HCT116 (cell line): ENCODE data around the gene AGPAT3. TPM values are rescaled to one million over a fixed set of nuclear protein-coding genes. Genes with fewer than 3 reads are reported as not detected.

ENCODE experiments used
- ATAC-seq: fragments of 200-7000 bp; cut with Tn5 transposase; 2 replicates; pipeline ENCODE4 v1.9.1; 2020; ENCODE audit warnings: mild to moderate bottlenecking, moderate library complexity
- BruUV-seq: library from RNA; stranded (reverse); fragments of 400-500 nt; replicated peaks from 2 replicates; lab custom pipeline; 2021; lab: Mats Ljungman, UMichigan
- CTCF ChIA-PET: fragments of 300-600 bp; sonication (Branson Sonifier 250); formaldehyde crosslinking; loops from one replicate; lab custom pipeline; 2021; ENCODE audit warnings: antibody characterized with exemption; lab: Charles Lee
- POLR2A ChIA-PET: fragments of 300-600, 350-600 bp; sonication (Branson Sonifier 250); formaldehyde crosslinking; loops from one replicate; lab custom pipeline; 2021; ENCODE audit warnings: antibody characterized with exemption; lab: Charles Lee
- RAD21 ChIA-PET, 2 experiments: fragments of 300-600 bp; sonication (Branson Sonifier 250); formaldehyde crosslinking; loops; one replicate each; lab custom pipeline; 2023; ENCODE audit warnings: low total read pairs in 2 of 2; ENCODE audit not compliant: uncharacterized antibody in 2 of 2, unreplicated experiment in 2 of 2, low non-redundant PET in 1 of 2; lab: Charles Lee
- DNase-seq: peaks from one replicate; pipeline ENCODE4 v3.0.0-alpha.2; 2010; ENCODE audit warnings: low read depth, low spot score
- H2AFZ ChIP-seq: fragments of 200-600 bp; shearing (Covaris generic), sonication (generic); 2 replicates; pipeline ENCODE4 v1.6.1; 2017; ENCODE audit warnings: low read depth, mixed run types, mixed read lengths, antibody characterized with exemption, low read length; ENCODE audit not compliant: poor library complexity, severe bottlenecking
- H3K27ac ChIP-seq: 2 replicates; pipeline ENCODE4 v1.5.1; 2012; ENCODE audit warnings: low read depth, low read length
- H3K27me3 ChIP-seq: fragments of 200-600 bp; sonication (generic); 2 replicates; pipeline ENCODE4 v1.6.1; 2016; ENCODE audit warnings: mixed run types, low read length, mixed read lengths; ENCODE audit not compliant: insufficient read depth
- H3K36me3 ChIP-seq, 2 experiments: fragments of 200-500 bp in 1 of 2; fragments of 200-600 bp in 1 of 2; sonication (Bioruptor generic) in 1 of 2; sonication (generic) in 1 of 2; 2 replicates each; pipeline versions ENCODE4 v1.5.1 to v1.6.1; 2014 to 2016; ENCODE audit warnings: low read length in 2 of 2, inconsistent platforms in 1 of 2, mixed read lengths in 1 of 2, mixed run types in 1 of 2; ENCODE audit not compliant: insufficient read depth in 2 of 2, control insufficient read depth in 1 of 2
- H3K4me1 ChIP-seq, 2 experiments: fragments of 200-600 bp in 1 of 2; sonication (generic) in 1 of 2; 2 replicates each; pipeline versions ENCODE4 v1.5.1 to v1.6.1; 2012 to 2017; ENCODE audit warnings: low read length in 2 of 2, inconsistent platforms in 1 of 2, mild to moderate bottlenecking in 1 of 2, mixed read lengths in 1 of 2, mixed run types in 1 of 2, moderate library complexity in 1 of 2; ENCODE audit not compliant: insufficient read depth in 2 of 2, control insufficient read depth in 1 of 2
- H3K4me2 ChIP-seq: fragments of 200-600 bp; sonication (generic); 2 replicates; pipeline ENCODE4 v1.6.1; 2017; ENCODE audit warnings: mixed run types, low read length, mixed read lengths
- H3K4me3 ChIP-seq, 2 experiments: fragments of 200-600 bp in 1 of 2; sonication (generic) in 1 of 2; replicated peaks in 1 of 2; 2 replicates each; pipeline ENCODE4 v1.5.1; 2011 to 2016; ENCODE audit warnings: low read length in 2 of 2, control low read depth in 1 of 2, low read depth in 1 of 2, mild to moderate bottlenecking in 1 of 2, mixed read lengths in 1 of 2, mixed run types in 1 of 2
- H3K79me2 ChIP-seq: fragments of 200-600 bp; sonication (generic); 2 replicates; pipeline ENCODE4 v1.6.1; 2017; ENCODE audit warnings: mild to moderate bottlenecking, mixed run types, low read length, moderate library complexity, mixed read lengths; ENCODE audit not compliant: insufficient read depth
- H3K9ac ChIP-seq: fragments of 200-600 bp; sonication (generic); 2 replicates; pipeline ENCODE4 v1.6.1; 2016; ENCODE audit warnings: low read length, mixed read lengths
- H3K9me2 ChIP-seq: fragments of 200-600 bp; sonication (generic), shearing (Covaris generic); 2 replicates; pipeline ENCODE4 v1.6.1; 2017; ENCODE audit warnings: mixed run types, mild to moderate bottlenecking, moderate library complexity; ENCODE audit not compliant: insufficient read depth
- H3K9me3 ChIP-seq, 2 experiments: fragments of 200-500 bp in 1 of 2; fragments of 200-600 bp in 1 of 2; sonication (Bioruptor generic) in 1 of 2; sonication (generic) in 1 of 2; 2 replicates each; pipeline ENCODE4 v1.6.1; 2014 to 2017; ENCODE audit warnings: low read length in 2 of 2, mixed read lengths in 2 of 2, inconsistent platforms in 1 of 2, low read depth in 1 of 2, mild to moderate bottlenecking in 1 of 2, mixed run types in 1 of 2, moderate library complexity in 1 of 2; ENCODE audit not compliant: control insufficient read depth in 1 of 2, insufficient read depth in 1 of 2
- H4K20me1 ChIP-seq: fragments of 200-600 bp; sonication (generic), shearing (Covaris generic); 2 replicates; pipeline ENCODE4 v1.6.1; 2017; ENCODE audit warnings: mixed run types, mild to moderate bottlenecking, moderate library complexity; ENCODE audit not compliant: insufficient read depth
- ELF1 ChIP-seq: IDR thresholded peaks from 2 replicates; pipeline ENCODE4 v1.6.1; 2012; ENCODE audit warnings: low read depth, borderline replicate concordance
- FOSL1 ChIP-seq: IDR thresholded peaks from 2 replicates; pipeline ENCODE4 v1.6.1; 2012; ENCODE audit warnings: low read depth
- POLR2A ChIP-seq: IDR thresholded peaks from 2 replicates; pipeline ENCODE4 v1.7.0; 2011; ENCODE audit warnings: borderline replicate concordance; ENCODE audit not compliant: insufficient read depth, insufficient read length; ENCODE audit errors: extremely low read depth
- RAD21 ChIP-seq: IDR thresholded peaks from 2 replicates; pipeline ENCODE4 v1.6.1; 2012; ENCODE audit warnings: low read depth, mild to moderate bottlenecking
- ZFX ChIP-seq: fragments of 450-650 bp; IDR thresholded peaks from 2 replicates; pipeline ENCODE4 v1.6.1; 2017
- intact Hi-C: fragments of 100-400 bp; cut with micrococcal nuclease; formaldehyde crosslinking; loops from 2 replicates; pipeline ENCODE4 v1.10.0; 2022
- total RNA-seq: library from RNA; stranded (reverse); gene quantifications from one replicate; pipeline ENCODE4 v1.2.1, GENCODE V29; 2021; ENCODE audit not compliant: unreplicated experiment

The AGPAT3 gene
- total RNA-seq, 1 experiment from 2014 or later: 54.1 TPM

GRCh38 chr21:44010429-44010828 is 145.4 kb downstream of the AGPAT3 start:
- no peaks in the 10 kb centered on the region for H3K36me3 ChIP-seq

GRCh38 chr21:44011123-44011522 is 146.1 kb downstream of the AGPAT3 start:
- H3K36me3 ChIP-seq: no peaks in the 10 kb centered on the region
- peak overlapping the region; percentile 90 for H3K27ac ChIP-seq
- H3K9me3 ChIP-seq: no peaks in the 10 kb centered on the region
- intact Hi-C loops: no loop called here
- ATAC-seq (no peak), DNase-seq (no peak)
- ChIA-PET RAD21 (interaction anchor here in 1 of 2 experiments (0.7 kb wide), 1 partner anchor 19 kb away, joined by 3 read pairs; no protein-coding TSS in a partner anchor), CTCF (no interaction called here), POLR2A (no interaction called here)
- no peaks in the 10 kb centered on the region for H3K9me2 ChIP-seq
- peak overlapping the region; percentile 73 to 82 for H3K4me3 ChIP-seq
- TSS peak; percentile 91 for BruUV-seq
- no peak overlapping the region for H2AFZ ChIP-seq
- no peaks in the 10 kb centered on the region for H3K27me3 ChIP-seq
- peaks cover 10% of the 10 kb centered on the region; the same call in 1 of the 2 replicates for H4K20me1 ChIP-seq
- no peak for TF ChIP-seq ZFX
- TF ChIP-seq RAD21: no peak
- TF ChIP-seq ELF1: no peak
- peaks cover 38% of the 10 kb centered on the region for H3K79me2 ChIP-seq
- H3K4me2 ChIP-seq: peak overlapping the region; percentile 86
- peak overlapping the region; percentile 91 for H3K9ac ChIP-seq
- peaks cover 18 to 23% of the 10 kb centered on the region in 2 experiments for H3K4me1 ChIP-seq

More at GRCh38 chr21:44010429-44010828, 145.4 kb downstream of the AGPAT3 start:
- H3K9ac ChIP-seq: no peak overlapping the region
- RAD21 ChIA-PET: no interaction called here
- CTCF ChIA-PET: no interaction called here
- no peak overlapping the region for H3K27ac ChIP-seq
- H3K9me2 ChIP-seq: no peaks in the 10 kb centered on the region
- TF ChIP-seq POLR2A (no peak), ELF1 (no peak), FOSL1 (no peak)
- no peaks in the 10 kb centered on the region for H3K27me3 ChIP-seq
- H2AFZ ChIP-seq: no peak overlapping the region
- intact Hi-C loops: no loop called here
- no peak overlapping the region for H3K4me3 ChIP-seq
- H3K79me2 ChIP-seq: peaks cover 31% of the 10 kb centered on the region
- DNase-seq (no peak), ATAC-seq (no peak)
- H3K9me3 ChIP-seq: no peaks in the 10 kb centered on the region
- peak overlapping the region; percentile 86; the same call in 1 of the 2 replicates for H3K4me2 ChIP-seq
- POLR2A ChIA-PET: no interaction called here
- H4K20me1 ChIP-seq: peaks cover 8% of the 10 kb centered on the region; the same call in 1 of the 2 replicates
- H3K4me1 ChIP-seq: peaks cover 18 to 23% of the 10 kb centered on the region in 2 experiments
- BruUV-seq: no TSS peak
